Measurements from ENCODE around the gene ARL2BP. TPM values are rescaled to one million over a fixed set of nuclear protein-coding genes. Genes with fewer than 3 reads are reported as not detected.
"Not testable (repeated sequence)": the region's sequence is repeated elsewhere in the genome, so short reads cannot be mapped to it uniquely, and the experiment has no call there.

Gene ARL2BP
- total RNA-seq, 1 donor: 61.5 TPM

DNA sequence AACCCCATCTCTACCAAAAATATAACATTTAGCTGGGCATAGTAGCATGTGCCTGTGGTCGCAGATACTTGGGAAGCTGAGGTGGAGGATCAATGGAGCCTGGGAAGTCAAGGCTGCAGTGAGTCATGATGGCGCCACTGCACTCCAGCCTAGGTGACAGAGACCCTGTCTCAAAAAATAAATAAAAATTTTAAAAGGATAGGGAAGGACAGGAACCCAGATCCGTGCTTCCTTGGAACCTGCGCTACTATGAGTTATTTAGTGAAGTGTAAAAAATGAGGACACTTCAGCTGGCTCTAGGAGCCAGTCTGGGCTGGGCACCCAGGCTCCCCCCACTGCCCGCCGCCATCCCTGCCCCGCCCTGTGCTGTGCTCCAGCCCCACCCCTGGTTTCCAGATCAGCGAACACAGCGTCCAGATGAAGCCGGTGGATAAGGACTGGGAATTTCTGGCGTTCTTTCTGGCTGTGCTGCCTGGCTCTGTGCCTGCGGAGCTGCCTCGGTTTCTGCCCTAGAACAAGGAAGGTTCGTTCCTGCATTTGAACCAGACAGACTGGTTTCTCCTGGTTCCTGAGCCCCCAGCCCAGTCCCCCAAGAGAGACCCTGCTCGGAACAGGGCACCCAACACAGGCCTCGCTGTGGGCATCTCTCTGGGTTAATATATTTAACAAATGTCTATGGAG is 20.9 kb downstream of the ARL2BP start:
- Histone ChIP-seq H3K4me1 (ENCODE audit: insufficient read depth, low read length) (peaks cover 9% of the 10 kb centered on the region), H3K9me3 (ENCODE audit: low read depth, low read length) (no peaks in the 10 kb centered on the region), H3K4me3 (ENCODE audit: low read length) (no peak overlapping the region), H3K27me3 (ENCODE audit: insufficient read depth, low read length) (no peaks in the 10 kb centered on the region)

DNA sequence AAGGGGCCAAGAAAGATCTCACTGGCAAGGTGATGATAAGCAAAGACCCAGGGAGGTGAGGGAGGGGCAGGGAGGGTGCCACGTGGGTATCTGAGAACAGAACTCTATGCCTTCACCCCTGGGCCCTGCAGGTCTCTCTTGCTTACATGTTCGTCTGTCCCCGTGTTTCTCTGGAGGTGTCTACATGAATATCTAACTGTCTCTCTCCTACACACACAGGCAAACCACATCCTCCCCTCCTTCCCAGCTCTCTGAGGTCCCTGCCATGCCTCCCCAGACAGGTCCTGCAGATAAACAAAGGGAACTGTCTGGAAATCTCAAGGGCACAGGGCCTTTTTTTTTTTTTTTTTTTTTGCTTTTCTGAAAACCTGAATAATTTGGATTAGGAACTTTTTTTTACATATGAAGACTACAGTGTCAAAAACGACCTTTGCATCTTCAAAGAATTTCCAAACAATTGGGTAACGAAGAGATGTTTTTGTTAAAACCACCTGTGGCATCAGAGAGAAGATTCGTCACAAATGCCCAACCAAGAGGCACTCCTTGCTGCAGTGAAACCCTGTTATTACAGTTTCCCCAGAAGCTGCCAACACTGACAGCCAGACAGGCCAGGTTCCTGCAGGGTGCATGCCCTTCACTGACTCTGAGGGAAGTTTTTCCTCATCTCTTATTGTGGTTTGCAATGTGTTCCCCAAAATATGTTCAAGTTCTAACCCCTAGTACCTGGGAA is 21.6 kb downstream of the ARL2BP start:
- no peaks in the 10 kb centered on the region for H3K9me3 ChIP-seq (ENCODE audit: low read depth, low read length)
- no peak overlapping the region for H3K4me3 ChIP-seq (ENCODE audit: low read length)
- peaks cover 9% of the 10 kb centered on the region for H3K4me1 ChIP-seq (ENCODE audit: insufficient read depth, low read length)
- no peaks in the 10 kb centered on the region for H3K27me3 ChIP-seq (ENCODE audit: insufficient read depth, low read length)

DNA sequence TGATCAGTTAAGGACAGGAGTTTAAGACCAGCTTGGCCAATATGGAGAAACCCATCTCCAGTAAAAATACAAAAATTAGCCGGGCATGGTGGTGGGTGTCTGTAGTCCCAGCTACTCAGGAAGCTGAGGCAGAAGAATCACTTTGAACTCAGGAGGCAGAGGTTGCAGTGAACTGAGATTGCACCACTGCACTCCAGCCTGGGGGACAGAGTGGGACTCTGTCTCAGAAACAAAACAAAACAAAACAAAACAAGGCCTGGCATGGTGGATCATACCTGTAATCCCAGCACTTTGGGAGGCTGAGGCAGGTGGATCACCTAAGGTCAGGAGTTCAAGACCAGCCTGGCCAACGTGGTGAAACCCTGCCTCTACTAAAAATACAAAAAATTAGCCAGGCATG is 22.3 kb downstream of the ARL2BP start:
- H3K9me3 ChIP-seq (ENCODE audit: low read depth, low read length); H3K4me3 ChIP-seq (ENCODE audit: low read length); H3K27me3 ChIP-seq (ENCODE audit: insufficient read depth, low read length); H3K4me1 ChIP-seq (ENCODE audit: insufficient read depth, low read length): not testable (repeated sequence)

DNA sequence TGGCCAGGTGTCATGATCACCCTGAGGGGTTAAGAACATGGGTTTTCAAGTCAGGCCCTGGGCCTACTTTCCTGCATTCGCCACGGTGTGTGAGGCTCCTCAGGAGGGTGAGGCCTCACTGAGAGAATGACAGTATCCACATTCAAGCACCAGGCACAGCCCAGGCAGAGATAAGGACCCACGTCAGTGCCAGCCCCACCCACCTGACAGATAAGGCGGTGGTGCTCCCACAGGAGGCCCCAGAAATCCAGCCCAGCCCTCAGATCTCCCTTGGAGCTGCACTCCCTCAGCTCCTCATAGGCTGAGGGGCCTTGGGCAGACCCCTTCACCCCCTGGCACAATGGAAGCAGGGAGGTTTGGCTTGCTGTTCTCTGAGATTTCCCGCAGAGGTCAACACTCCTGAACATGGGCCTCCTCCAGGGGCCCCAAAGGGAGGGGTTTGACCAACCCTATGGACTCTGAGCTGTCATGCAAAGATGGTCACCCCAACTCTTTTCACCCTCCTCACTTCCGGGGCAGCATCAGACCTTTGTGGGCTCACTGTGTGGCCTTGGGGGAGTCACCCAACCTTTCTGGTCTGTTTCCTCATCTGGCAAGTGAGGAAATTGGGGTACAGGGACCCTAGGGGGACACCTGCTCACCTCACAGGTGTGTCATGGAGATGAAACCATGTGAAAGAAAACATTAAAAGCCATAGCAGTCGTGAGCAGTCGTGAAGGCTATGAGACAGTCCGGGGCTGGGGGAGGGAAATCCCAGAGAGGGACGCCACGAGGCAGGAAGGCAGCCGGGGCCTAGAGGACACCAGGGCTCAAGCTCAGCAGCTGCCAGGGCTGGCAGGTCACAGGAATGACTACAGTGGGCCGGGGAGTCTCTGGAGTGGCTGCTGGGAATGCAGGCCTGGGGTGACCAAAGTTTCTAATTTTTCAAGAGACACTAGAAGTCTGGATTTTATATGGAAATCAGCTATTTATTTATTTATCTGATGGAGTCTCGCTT is 24.0 kb downstream of the ARL2BP start:
- Histone ChIP-seq H3K9me3 (ENCODE audit: low read depth, low read length) (no peaks in the 10 kb centered on the region), H3K4me3 (ENCODE audit: low read length) (no peak overlapping the region), H3K4me1 (ENCODE audit: insufficient read depth, low read length) (peaks cover 9% of the 10 kb centered on the region), H3K27me3 (ENCODE audit: insufficient read depth, low read length) (no peaks in the 10 kb centered on the region)

DNA sequence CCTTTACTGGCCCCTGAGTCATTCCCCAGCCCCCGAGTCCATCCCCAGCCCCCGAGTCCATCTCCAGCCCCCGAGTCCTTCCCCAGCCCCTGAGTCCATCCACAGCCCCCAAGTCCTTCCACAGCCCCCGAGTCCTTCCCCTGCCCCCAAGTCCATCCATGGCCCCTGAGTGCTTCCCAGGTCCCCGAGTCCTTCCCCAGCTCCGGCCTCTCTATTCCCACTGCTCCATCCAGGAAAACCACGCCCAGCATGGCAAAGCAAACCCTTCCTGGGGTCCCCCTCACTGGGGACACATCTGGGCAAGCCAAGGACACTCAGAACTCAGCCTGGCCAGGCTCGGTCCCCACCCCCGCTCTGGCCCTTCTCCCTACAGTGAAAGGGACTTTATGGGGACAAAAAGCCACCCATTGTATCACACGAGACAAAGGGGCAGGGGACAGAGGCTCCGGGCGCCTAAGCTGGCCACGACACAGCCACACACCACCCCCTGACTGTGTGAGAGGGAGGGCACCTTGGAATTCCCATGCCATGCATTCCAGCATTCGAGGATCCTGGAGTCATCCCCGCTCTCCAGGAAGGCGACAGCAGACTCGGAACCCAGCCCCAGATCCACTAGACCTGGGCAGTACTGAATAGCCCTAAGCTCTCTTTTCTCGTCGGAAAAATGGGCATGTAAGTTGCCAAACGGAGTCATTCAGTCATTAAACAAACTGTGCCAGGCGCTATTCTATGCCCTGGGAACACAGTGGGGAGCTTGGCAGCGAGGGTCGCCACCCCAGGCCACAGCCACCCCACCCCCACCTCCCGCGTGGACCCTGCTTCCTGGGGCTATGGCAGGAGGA is 25.4 kb downstream of the ARL2BP start:
- no peaks in the 10 kb centered on the region for H3K27me3 ChIP-seq (ENCODE audit: insufficient read depth, low read length)
- no peak overlapping the region for H3K4me3 ChIP-seq (ENCODE audit: low read length)
- peaks cover 9% of the 10 kb centered on the region for H3K4me1 ChIP-seq (ENCODE audit: insufficient read depth, low read length)
- H3K9me3 ChIP-seq (ENCODE audit: low read depth, low read length): no peaks in the 10 kb centered on the region

DNA sequence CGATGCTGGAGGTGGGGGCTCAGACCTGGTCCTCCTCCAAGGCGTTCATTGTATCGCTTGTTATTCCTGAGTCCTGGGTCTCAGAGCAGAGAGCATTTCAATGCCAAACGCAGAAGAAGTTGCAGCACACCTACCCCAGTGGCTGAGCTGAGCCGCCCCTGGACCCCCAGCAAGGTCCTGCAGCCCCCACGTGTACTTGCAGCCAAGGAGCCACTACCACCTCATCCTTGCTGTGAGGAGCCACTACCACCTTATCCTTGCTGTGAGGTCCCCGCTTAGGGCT is 25.9 kb downstream of the ARL2BP start:
- H3K9me3 ChIP-seq (ENCODE audit: low read depth, low read length): no peaks in the 10 kb centered on the region
- H3K27me3 ChIP-seq (ENCODE audit: insufficient read depth, low read length): no peaks in the 10 kb centered on the region
- no peak overlapping the region for H3K4me3 ChIP-seq (ENCODE audit: low read length)
- peaks cover 10% of the 10 kb centered on the region for H3K4me1 ChIP-seq (ENCODE audit: insufficient read depth, low read length)

DNA sequence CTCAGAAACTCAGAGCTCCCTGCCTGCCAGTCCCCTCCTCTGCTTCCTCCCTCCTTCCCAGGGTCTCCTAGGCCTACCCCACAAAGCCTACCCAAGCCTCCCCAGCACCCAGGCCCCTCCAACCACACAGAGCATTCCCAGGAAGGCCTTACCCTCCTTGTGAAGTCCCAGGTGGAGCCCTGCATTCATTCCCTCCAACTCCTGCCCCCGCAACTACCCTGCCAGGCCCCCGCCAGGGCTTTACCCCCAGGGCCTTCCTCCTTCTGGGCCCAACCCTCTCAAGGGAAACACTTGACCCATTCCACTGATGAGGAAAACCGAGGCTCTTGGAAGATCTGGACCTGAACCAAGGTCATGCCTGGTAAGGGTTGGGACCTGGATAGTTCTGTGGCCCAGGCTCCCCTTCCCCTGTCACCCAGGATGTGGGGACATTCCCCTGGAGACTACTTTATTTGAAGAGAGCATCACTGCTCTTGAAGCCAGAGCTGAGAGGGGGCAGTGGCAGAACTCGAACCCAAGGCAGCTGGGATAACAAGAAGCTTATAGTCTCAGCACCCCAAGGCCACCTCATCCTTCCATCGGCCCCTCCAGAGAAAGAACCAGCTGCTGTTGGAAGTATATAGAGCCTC is 26.9 kb downstream of the ARL2BP start:
- no peak overlapping the region for H3K4me3 ChIP-seq (ENCODE audit: low read length)
- no peaks in the 10 kb centered on the region for H3K9me3 ChIP-seq (ENCODE audit: low read depth, low read length)
- no peaks in the 10 kb centered on the region for H3K27me3 ChIP-seq (ENCODE audit: insufficient read depth, low read length)
- peaks cover 14% of the 10 kb centered on the region for H3K4me1 ChIP-seq (ENCODE audit: insufficient read depth, low read length)

DNA sequence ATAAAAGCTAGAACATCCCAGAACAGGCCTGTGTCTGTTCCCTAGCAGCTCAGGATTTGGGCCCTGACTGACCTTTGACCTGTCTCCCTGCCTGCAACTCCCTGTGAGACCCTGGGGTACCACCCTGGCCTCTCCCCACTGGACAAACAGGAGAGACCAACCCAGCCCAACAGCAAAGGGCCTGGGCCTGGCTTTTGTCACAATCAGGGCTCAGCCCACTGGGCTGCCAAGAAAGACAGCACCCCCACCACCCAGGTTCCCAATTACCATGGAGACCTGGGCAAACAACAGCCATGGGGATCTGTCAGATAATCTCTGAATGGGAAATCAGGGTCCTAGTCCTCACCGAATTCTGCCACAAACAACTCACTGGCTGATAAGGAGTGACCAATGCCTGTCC is 28.3 kb downstream of the ARL2BP start:
- H3K27me3 ChIP-seq (ENCODE audit: insufficient read depth, low read length): no peaks in the 10 kb centered on the region
- no peak overlapping the region for H3K4me3 ChIP-seq (ENCODE audit: low read length)
- H3K9me3 ChIP-seq (ENCODE audit: low read depth, low read length): no peaks in the 10 kb centered on the region
- peaks cover 28% of the 10 kb centered on the region for H3K4me1 ChIP-seq (ENCODE audit: insufficient read depth, low read length)

DNA sequence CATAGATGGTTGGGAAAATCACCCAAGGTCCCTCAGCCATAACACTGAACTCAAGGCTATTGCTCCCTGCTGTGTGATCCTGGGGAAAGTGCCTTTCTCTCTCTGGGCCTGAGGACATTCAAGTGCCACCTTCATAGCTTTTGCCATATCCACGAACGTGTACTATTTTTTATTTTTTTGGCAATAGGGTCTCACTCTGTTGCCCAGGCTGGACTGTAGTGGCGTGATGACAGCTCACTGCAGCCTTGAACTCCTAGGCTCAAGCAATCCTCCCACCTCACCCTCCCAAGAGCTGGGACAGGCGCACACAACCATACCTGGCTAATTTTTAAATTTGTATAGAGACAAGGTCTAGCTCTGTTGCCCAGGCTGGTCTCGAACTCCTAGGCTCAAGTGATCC is 28.8 kb downstream of the ARL2BP start:
- H3K27me3 ChIP-seq (ENCODE audit: insufficient read depth, low read length): no peaks in the 10 kb centered on the region
- no peaks in the 10 kb centered on the region for H3K9me3 ChIP-seq (ENCODE audit: low read depth, low read length)
- H3K4me1 ChIP-seq (ENCODE audit: insufficient read depth, low read length): peaks cover 32% of the 10 kb centered on the region
- no peak overlapping the region for H3K4me3 ChIP-seq (ENCODE audit: low read length)

DNA sequence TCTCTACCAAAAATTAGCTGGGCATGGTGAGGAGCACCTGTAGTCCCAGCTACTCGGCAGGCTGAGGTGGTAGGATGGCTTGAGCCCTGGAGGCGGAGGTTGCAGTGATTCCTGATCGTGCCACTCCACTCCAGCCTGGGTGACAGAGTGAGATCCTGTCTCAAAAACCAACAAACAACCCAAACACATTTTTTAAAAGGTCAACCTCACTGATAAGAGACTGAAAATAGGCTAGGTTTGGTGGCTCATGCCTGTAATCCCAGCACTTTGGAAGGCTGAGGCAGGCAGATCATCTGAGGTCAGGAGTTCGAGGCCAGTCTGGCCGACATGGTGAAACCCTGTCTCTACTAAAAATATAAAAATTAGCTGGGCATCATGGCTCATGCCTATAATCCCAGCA is 30.9 kb downstream of the ARL2BP start:
- not testable (repeated sequence) for H3K9me3 ChIP-seq (ENCODE audit: low read depth, low read length); H3K27me3 ChIP-seq (ENCODE audit: insufficient read depth, low read length); H3K4me3 ChIP-seq (ENCODE audit: low read length)
- H3K4me1 ChIP-seq (ENCODE audit: insufficient read depth, low read length): peaks cover 33% of the 10 kb centered on the region

DNA sequence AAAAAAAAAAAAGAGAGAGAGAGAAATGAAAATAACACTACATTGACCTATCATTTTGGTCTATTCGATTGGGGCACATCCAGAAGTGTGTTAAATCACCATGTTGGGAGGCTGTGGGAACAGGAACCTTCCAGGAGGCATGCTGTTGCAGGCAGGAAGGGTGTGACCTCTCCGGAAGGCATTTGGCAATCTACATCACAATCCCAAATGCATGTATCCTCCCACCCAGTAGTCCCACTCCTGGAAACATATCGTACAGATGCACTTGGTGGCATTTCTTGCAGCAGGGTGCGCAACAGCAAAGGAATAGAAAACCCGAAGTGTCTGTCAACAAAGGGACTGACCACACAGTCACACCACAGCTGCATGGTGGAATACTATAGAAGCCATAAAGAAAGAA is 31.5 kb downstream of the ARL2BP start:
- no peak overlapping the region for H3K4me3 ChIP-seq (ENCODE audit: low read length)
- no peaks in the 10 kb centered on the region for H3K9me3 ChIP-seq (ENCODE audit: low read depth, low read length)
- H3K27me3 ChIP-seq (ENCODE audit: insufficient read depth, low read length): no peaks in the 10 kb centered on the region
- peaks cover 33% of the 10 kb centered on the region for H3K4me1 ChIP-seq (ENCODE audit: insufficient read depth, low read length)

DNA sequence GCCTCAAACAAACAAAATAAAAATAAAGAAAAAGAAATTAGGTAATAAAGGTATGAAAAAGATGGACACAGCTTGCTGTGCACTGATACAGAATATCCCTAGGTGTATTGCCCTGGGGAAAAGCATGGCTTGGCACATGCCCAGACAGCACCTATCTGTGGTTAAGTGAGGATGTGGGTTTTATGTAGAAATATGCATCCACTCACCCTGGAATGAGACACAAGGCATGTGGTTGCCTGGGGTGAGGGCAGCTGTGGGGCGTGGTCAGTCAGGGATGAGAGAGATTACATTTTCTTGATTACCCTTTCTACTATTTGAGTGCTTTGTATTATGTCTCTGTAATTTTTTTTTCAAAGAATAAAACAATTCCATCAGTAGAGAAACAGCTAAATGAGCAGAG is 32.5 kb downstream of the ARL2BP start:
- H3K4me1 ChIP-seq (ENCODE audit: insufficient read depth, low read length): peaks cover 33% of the 10 kb centered on the region
- no peaks in the 10 kb centered on the region for H3K9me3 ChIP-seq (ENCODE audit: low read depth, low read length)
- H3K4me3 ChIP-seq (ENCODE audit: low read length): no peak overlapping the region
- H3K27me3 ChIP-seq (ENCODE audit: insufficient read depth, low read length): peaks cover under 1% of the 10 kb centered on the region

DNA sequence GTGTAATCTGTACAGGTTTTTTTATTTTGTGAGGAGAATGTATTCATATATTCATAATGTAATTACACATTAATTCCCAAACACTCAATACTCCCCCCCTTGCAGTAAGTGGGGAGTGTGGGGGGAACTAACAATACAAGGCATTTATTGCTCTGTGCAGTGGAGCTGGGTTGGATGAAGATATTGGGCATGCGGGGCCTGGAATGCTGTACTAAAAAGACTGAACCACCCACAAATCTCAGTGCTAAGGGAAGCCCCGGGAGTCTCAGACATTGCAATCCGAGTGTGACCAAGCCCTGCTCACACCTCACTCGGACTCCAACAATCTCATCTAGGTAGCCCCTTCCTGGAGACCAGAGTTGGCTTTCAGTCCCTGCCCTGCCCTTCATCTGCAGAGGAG is 33.4 kb downstream of the ARL2BP start:
- Histone ChIP-seq H3K9me3 (ENCODE audit: low read depth, low read length) (no peaks in the 10 kb centered on the region), H3K27me3 (ENCODE audit: insufficient read depth, low read length) (peaks cover 10% of the 10 kb centered on the region), H3K4me1 (ENCODE audit: insufficient read depth, low read length) (peaks cover 33% of the 10 kb centered on the region), H3K4me3 (ENCODE audit: low read length) (no peak overlapping the region)
